Measurements from ENCODE around the gene HS3ST2. TPM values are rescaled to one million over a fixed set of nuclear protein-coding genes. Genes with fewer than 3 reads are reported as not detected.
A peak's percentile ranks its signal among the peaks of the same experiment; 100 is the strongest.

Gene HS3ST2
- 0.24 TPM in 1 of 2 replicates, not detected in the other for total RNA-seq (2021)
- percentile 21 among the genes with signal in this experiment for Bru-seq, nascent RNA
- BruChase-seq, experiment 1, labeled RNA remaining after a 2-hour chase = percentile 19 among the genes with signal in this experiment
- percentile 36 among the genes with signal in this experiment for BruChase-seq, experiment 2, labeled RNA remaining after a 6-hour chase
- long read RNA-seq = 0 reads

DNA sequence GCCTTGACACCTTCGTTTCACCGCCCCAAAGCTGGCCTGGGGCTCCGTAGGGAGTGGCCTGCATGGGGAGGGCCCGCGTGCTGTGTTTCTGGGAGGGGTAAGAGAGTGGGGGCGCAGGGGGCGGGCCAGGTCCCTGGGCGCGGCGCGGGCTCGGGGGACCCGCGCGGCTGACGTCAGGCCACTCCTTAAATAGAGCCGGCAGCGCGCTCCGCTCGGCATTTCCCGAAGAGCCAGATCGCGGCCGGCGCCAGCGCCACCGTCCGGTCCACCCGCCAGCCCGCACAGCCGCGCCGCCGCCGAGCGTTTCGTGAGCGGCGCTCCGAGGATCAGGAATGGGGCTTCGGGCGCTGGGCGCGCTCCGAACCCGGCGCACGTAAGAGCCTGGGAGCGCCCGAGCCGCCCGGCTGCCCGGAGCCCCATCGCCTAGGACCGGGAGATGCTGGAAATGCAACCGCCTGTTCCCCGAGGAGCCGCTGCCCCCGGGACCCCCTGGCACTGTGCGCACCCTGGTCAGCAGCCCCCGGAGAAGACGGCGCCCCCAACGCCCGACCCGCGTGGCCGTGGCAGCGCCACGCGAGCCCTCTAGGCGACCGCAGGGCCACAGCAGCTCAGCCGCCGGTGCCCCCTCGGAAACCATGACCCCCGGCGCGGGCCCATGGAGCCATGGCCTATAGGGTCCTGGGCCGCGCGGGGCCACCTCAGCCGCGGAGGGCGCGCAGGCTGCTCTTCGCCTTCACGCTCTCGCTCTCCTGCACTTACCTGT is at the start of gene HS3ST2:
TSS of gene HS3ST2 (plus strand) at position 215 of the 763 bp plus-strand sequence. CDS start at position 664, 449 bp downstream.
- Histone ChIP-seq H3K27me3 (replicated peaks; ENCODE audit: insufficient read depth, low read depth, low read length, poor library complexity) (peaks cover 82% of the 10 kb centered on the region), H3K4me3 (ENCODE audit: low read depth, low read length, poor library complexity, severe bottlenecking) (peak within 1 kb of the TSS; percentile 23), H3K36me3 (ENCODE audit: insufficient read depth, low read length, poor library complexity, severe bottlenecking) (no peaks in the 10 kb centered on the region), H3K4me1 (ENCODE audit: insufficient read depth, low read length, poor library complexity, severe bottlenecking) (no peaks in the 10 kb centered on the region), H3K9me3 (ENCODE audit: low read depth, low read length, poor library complexity, severe bottlenecking) (no peaks in the 10 kb centered on the region), H3K27ac (ENCODE audit: low read depth, low read length, poor library complexity, severe bottlenecking) (no peak within 1 kb of the TSS)
- TF ChIP-seq, protein P1, sequence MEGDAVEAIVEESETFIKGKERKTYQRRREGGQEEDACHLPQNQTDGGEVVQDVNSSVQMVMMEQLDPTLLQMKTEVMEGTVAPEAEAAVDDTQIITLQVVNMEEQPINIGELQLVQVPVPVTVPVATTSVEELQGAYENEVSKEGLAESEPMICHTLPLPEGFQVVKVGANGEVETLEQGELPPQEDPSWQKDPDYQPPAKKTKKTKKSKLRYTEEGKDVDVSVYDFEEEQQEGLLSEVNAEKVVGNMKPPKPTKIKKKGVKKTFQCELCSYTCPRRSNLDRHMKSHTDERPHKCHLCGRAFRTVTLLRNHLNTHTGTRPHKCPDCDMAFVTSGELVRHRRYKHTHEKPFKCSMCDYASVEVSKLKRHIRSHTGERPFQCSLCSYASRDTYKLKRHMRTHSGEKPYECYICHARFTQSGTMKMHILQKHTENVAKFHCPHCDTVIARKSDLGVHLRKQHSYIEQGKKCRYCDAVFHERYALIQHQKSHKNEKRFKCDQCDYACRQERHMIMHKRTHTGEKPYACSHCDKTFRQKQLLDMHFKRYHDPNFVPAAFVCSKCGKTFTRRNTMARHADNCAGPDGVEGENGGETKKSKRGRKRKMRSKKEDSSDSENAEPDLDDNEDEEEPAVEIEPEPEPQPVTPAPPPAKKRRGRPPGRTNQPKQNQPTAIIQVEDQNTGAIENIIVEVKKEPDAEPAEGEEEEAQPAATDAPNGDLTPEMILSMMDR (conservative IDR thresholded peaks at IDR 0.05; ENCODE audit: low read depth, low read length) = peak; percentile 28; the same call in 1 of the 2 replicates
- peak; percentile 75 for TF ChIP-seq EZH2 (IDR thresholded peaks at IDR 0.05; ENCODE audit: borderline replicate concordance, low read depth, low read length, poor library complexity, severe bottlenecking)
- CTCF ChIA-PET = no interaction called here
- POLR2A ChIA-PET (ENCODE audit: low non-redundant PET) = no interaction called here
- DNase-seq (ENCODE audit: low spot score) = peak; percentile 44
- intact Hi-C loops (cut with micrococcal nuclease; ENCODE audit: unreplicated experiment) = no loop called here
- BruUV-seq (replicated peaks) = no TSS peak

DNA sequence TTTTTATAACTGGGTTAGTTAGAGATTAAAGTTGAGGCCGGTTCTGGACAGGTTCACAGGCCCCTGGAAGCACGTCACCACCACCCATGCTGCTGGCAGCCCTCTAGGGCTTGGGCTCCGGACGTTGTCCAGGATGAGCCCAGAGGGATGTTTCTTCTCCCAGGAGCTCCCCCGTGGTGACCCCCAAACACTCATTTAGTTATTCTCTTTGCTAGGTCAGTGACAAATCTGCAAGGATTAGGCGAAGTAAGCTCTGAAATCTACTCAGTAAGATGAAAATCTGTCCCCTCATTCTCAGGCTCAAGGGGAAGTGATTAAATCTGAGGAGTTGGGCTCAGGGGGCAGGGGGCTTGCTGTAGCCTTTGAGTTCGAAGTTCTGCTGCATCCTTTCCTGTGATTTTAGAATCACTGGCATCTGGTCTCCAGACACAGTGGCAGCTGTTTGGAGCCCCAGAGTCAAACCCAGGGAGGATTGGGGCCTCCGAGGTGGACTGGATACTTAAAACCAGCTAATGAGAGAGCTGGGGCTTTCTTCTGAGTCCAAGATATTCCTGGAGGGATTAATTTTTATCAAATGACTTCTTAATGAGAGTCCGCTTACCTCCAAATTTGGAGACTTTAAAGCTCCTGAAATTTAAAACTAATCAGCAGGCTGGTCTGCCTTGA is 49.2 kb upstream of the HS3ST2 start:
- Histone ChIP-seq H3K27me3 (replicated peaks; ENCODE audit: insufficient read depth, low read depth, low read length, poor library complexity) (no peaks in the 10 kb centered on the region), H3K4me3 (ENCODE audit: low read depth, low read length, poor library complexity, severe bottlenecking) (no peak overlapping the region), H3K27ac (ENCODE audit: low read depth, low read length, poor library complexity, severe bottlenecking) (no peak overlapping the region), H3K4me1 (ENCODE audit: insufficient read depth, low read length, poor library complexity, severe bottlenecking) (no peaks in the 10 kb centered on the region), H3K9me3 (ENCODE audit: low read depth, low read length, poor library complexity, severe bottlenecking) (no peaks in the 10 kb centered on the region), H3K36me3 (ENCODE audit: insufficient read depth, low read length, poor library complexity, severe bottlenecking) (no peaks in the 10 kb centered on the region)
- TF ChIP-seq EZH2 (IDR thresholded peaks at IDR 0.05; ENCODE audit: borderline replicate concordance, low read depth, low read length, poor library complexity, severe bottlenecking) = no peak
- TF ChIP-seq, protein P1 (conservative IDR thresholded peaks at IDR 0.05; ENCODE audit: low read depth, low read length) = no peak
- no peak for DNase-seq (ENCODE audit: low spot score)
- intact Hi-C loops (cut with micrococcal nuclease; ENCODE audit: unreplicated experiment) = no loop called here
- POLR2A ChIA-PET (ENCODE audit: low non-redundant PET) = no interaction called here
- CTCF ChIA-PET = no interaction called here
- no TSS peak for BruUV-seq (replicated peaks)

DNA sequence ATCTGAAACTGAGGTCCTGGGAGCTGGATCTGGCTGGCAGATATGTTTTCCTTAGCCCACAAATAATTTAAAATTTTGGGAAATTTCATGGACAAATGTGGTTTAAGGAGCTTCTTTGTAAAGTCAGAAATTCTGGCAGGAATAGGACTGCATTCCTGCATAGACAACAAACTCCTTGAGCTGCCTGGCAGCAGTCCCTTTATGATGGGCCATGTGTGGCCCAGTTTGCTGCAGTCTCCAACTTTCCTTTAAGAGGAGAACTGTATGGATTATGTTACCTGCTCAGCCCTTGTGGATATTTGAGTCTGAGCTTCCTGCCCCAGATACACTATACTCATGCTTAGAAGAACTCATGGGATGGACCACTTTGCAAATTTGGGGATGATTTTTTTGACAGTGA is 48.5 kb upstream of the HS3ST2 start:
- no TSS peak for BruUV-seq (replicated peaks)
- Histone ChIP-seq H3K9me3 (ENCODE audit: low read depth, low read length, poor library complexity, severe bottlenecking) (no peaks in the 10 kb centered on the region), H3K4me1 (ENCODE audit: insufficient read depth, low read length, poor library complexity, severe bottlenecking) (no peaks in the 10 kb centered on the region), H3K27ac (ENCODE audit: low read depth, low read length, poor library complexity, severe bottlenecking) (no peak overlapping the region), H3K36me3 (ENCODE audit: insufficient read depth, low read length, poor library complexity, severe bottlenecking) (no peaks in the 10 kb centered on the region), H3K4me3 (ENCODE audit: low read depth, low read length, poor library complexity, severe bottlenecking) (no peak overlapping the region), H3K27me3 (replicated peaks; ENCODE audit: insufficient read depth, low read depth, low read length, poor library complexity) (no peaks in the 10 kb centered on the region)
- ChIA-PET POLR2A (ENCODE audit: low non-redundant PET) (no interaction called here), CTCF (no interaction called here)
- no peak for DNase-seq (ENCODE audit: low spot score)
- intact Hi-C loops (cut with micrococcal nuclease; ENCODE audit: unreplicated experiment) = no loop called here
- no peak for TF ChIP-seq EZH2 (IDR thresholded peaks at IDR 0.05; ENCODE audit: borderline replicate concordance, low read depth, low read length, poor library complexity, severe bottlenecking)
- TF ChIP-seq, protein P1 (conservative IDR thresholded peaks at IDR 0.05; ENCODE audit: low read depth, low read length) = no peak
